Measurements from ENCODE around the gene TACC3.

DNA sequence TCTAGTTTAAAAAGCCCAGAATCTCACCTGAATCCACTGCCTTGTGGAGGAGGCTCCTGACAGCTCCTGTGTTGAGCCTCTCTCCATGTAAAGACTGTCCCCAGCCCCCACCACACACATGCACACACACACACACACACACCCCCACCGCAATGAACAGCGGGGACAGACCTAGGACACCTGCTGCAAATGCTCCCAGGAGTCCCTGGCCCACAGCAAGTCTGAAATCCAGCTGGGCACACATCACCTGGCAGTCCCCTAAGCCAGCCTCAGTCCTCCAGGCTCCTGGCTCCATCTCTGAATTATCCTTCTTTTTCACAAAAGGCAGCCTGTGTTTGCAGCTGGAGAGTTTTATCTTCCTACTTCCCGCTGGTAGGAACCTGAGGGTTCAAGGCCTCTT, 30.6 kb upstream of the TACC3 start:
- TF ChIP-seq, protein P1, sequence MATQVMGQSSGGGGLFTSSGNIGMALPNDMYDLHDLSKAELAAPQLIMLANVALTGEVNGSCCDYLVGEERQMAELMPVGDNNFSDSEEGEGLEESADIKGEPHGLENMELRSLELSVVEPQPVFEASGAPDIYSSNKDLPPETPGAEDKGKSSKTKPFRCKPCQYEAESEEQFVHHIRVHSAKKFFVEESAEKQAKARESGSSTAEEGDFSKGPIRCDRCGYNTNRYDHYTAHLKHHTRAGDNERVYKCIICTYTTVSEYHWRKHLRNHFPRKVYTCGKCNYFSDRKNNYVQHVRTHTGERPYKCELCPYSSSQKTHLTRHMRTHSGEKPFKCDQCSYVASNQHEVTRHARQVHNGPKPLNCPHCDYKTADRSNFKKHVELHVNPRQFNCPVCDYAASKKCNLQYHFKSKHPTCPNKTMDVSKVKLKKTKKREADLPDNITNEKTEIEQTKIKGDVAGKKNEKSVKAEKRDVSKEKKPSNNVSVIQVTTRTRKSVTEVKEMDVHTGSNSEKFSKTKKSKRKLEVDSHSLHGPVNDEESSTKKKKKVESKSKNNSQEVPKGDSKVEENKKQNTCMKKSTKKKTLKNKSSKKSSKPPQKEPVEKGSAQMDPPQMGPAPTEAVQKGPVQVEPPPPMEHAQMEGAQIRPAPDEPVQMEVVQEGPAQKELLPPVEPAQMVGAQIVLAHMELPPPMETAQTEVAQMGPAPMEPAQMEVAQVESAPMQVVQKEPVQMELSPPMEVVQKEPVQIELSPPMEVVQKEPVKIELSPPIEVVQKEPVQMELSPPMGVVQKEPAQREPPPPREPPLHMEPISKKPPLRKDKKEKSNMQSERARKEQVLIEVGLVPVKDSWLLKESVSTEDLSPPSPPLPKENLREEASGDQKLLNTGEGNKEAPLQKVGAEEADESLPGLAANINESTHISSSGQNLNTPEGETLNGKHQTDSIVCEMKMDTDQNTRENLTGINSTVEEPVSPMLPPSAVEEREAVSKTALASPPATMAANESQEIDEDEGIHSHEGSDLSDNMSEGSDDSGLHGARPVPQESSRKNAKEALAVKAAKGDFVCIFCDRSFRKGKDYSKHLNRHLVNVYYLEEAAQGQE (IDR thresholded peaks at IDR 0.05; ENCODE audit: low read depth) = no peak
- TF ChIP-seq, protein P2, sequence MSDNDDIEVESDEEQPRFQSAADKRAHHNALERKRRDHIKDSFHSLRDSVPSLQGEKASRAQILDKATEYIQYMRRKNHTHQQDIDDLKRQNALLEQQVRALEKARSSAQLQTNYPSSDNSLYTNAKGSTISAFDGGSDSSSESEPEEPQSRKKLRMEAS (IDR thresholded peaks at IDR 0.05) = no peak
